Parathyroid adenoma (tissue), 2 donors: ENCODE data around the gene KDM4E.

ENCODE experiments used
- H2AFZ ChIP-seq: fragments of 300-600 bp; sonication (generic); one replicate; pipeline ENCODE4 v1.7.0; 2017; ENCODE audit warnings: antibody characterized with exemption, mild to moderate bottlenecking
- H3K27ac ChIP-seq: fragments of 300-600 bp; sonication (generic); one replicate; pipeline ENCODE4 v1.7.0; 2017
- H3K27me3 ChIP-seq: fragments of 300-600 bp; sonication (generic); one replicate; pipeline ENCODE4 v1.7.0; 2017; ENCODE audit warnings: low read length; ENCODE audit not compliant: control insufficient read depth, insufficient read depth
- H3K36me3 ChIP-seq: fragments of 300-600 bp; sonication (generic); one replicate; pipeline ENCODE4 v1.7.0; 2017; ENCODE audit warnings: low read length; ENCODE audit not compliant: control insufficient read depth, insufficient read depth
- H3K4me1 ChIP-seq: fragments of 300-600 bp; sonication (generic); one replicate; pipeline ENCODE4 v1.7.0; 2017; ENCODE audit warnings: control low read depth
- H3K4me2 ChIP-seq: fragments of 300-600 bp; sonication (generic); one replicate; pipeline ENCODE4 v1.7.0; 2017; ENCODE audit warnings: low read length
- H3K4me3 ChIP-seq: fragments of 300-600 bp; sonication (generic); one replicate; pipeline ENCODE4 v1.7.0; 2017; ENCODE audit warnings: low read depth, low read length
- H3K79me2 ChIP-seq: fragments of 300-600 bp; sonication (generic); one replicate; pipeline ENCODE4 v1.7.0; 2017; ENCODE audit warnings: control low read depth
- H3K9ac ChIP-seq: fragments of 300-600 bp; sonication (generic); one replicate; pipeline ENCODE4 v1.7.0; 2017; ENCODE audit warnings: mild to moderate bottlenecking
- H3K9me3 ChIP-seq: fragments of 300-600 bp; sonication (generic); one replicate; pipeline ENCODE4 v1.7.0; 2017; ENCODE audit warnings: low read length; ENCODE audit not compliant: control insufficient read depth
- CTCF ChIP-seq: fragments of 300-600 bp; sonication (generic); IDR thresholded peaks from one replicate; pipeline ENCODE4 v1.7.0; 2017; ENCODE audit warnings: antibody characterized with exemption, mild to moderate bottlenecking
- donor health status: primary hyperparathyroidism.

The KDM4E gene

GRCh38 chr11:94997437-94997836, 27.6 kb upstream of the KDM4E start:
- H3K79me2 ChIP-seq: no peaks in the 10 kb centered on the region
- no peak overlapping the region for H3K4me3 ChIP-seq
- H3K4me1 ChIP-seq: no peaks in the 10 kb centered on the region
- no peak overlapping the region for H3K9ac ChIP-seq
- H3K36me3 ChIP-seq: no peaks in the 10 kb centered on the region
- no peak overlapping the region for H3K27ac ChIP-seq
- H2AFZ ChIP-seq: no peak overlapping the region
- H3K4me2 ChIP-seq: no peak overlapping the region
- H3K27me3 ChIP-seq: no peaks in the 10 kb centered on the region
- TF ChIP-seq CTCF: no peak
- no peaks in the 10 kb centered on the region for H3K9me3 ChIP-seq

DNA sequence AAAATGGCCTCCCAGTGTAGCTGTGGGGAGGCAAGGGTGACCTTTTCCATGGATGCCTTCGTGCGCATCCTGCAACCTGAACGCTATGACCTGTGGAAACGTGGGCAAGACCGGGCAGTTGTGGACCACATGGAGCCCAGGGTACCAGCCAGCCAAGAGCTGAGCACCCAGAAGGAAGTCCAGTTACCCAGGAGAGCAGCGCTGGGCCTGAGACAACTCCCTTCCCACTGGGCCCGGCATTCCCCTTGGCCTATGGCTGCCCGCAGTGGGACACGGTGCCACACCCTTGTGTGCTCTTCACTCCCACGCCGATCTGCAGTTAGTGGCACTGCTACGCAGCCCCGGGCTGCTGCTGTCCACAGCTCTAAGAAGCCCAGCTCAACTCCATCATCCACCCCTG, 26.8 kb upstream of the KDM4E start:
- Histone ChIP-seq H2AFZ (no peak overlapping the region), H3K4me3 (no peak overlapping the region), H3K4me1 (no peaks in the 10 kb centered on the region), H3K27me3 (no peaks in the 10 kb centered on the region), H3K27ac (no peak overlapping the region), H3K4me2 (no peak overlapping the region), H3K9ac (no peak overlapping the region), H3K79me2 (no peaks in the 10 kb centered on the region), H3K9me3 (no peaks in the 10 kb centered on the region), H3K36me3 (no peaks in the 10 kb centered on the region)
- no peak for TF ChIP-seq CTCF

DNA sequence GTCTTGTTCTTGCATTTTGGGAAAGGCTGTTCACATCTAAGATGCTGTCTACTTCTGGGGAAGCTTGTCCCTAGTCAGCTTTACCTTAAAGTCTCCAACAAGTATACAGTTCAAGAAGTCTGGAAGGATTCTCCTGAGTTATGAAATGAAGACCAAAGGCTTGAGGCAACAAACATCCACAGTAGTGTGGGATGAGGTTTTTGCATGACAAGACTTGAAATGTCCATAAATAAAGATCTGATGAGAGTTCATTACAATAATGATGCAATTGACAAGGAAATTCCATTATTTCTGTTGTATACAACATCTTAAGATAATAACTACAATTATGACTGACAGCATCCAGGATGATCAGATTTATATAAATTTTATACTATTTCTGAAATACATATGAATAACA, 21.3 kb upstream of the KDM4E start:
- Histone ChIP-seq H3K4me1 (no peaks in the 10 kb centered on the region), H2AFZ (no peak overlapping the region), H3K9ac (no peak overlapping the region), H3K79me2 (no peaks in the 10 kb centered on the region), H3K27ac (no peak overlapping the region), H3K9me3 (no peaks in the 10 kb centered on the region), H3K4me2 (no peak overlapping the region), H3K4me3 (no peak overlapping the region), H3K36me3 (no peaks in the 10 kb centered on the region), H3K27me3 (no peaks in the 10 kb centered on the region)
- no peak for TF ChIP-seq CTCF

- Histone ChIP-seq H3K9ac (no peak overlapping the region), H3K27me3 (no peaks in the 10 kb centered on the region), H3K36me3 (no peaks in the 10 kb centered on the region), H3K79me2 (no peaks in the 10 kb centered on the region), H3K4me2 (no peak overlapping the region), H3K27ac (no peak overlapping the region), H3K4me3 (no peak overlapping the region), H2AFZ (no peak overlapping the region), H3K4me1 (no peaks in the 10 kb centered on the region), H3K9me3 (no peaks in the 10 kb centered on the region)
- no peak for TF ChIP-seq CTCF
Observed at GRCh38 chr11:95005642-95006041, 19.4 kb upstream of the KDM4E start.

GRCh38 chr11:95011376-95011775, 13.7 kb upstream of the KDM4E start:
- Histone ChIP-seq H3K79me2 (no peaks in the 10 kb centered on the region), H3K4me1 (no peaks in the 10 kb centered on the region), H3K27ac (no peak overlapping the region), H3K9me3 (no peaks in the 10 kb centered on the region), H3K27me3 (no peaks in the 10 kb centered on the region), H3K9ac (no peak overlapping the region), H3K36me3 (no peaks in the 10 kb centered on the region), H3K4me3 (no peak overlapping the region), H3K4me2 (no peak overlapping the region), H2AFZ (no peak overlapping the region)
- TF ChIP-seq CTCF: no peak
